HG02885 (cell line): Measurements from ENCODE around the gene GREM1.

Experiments used
- ATAC-seq: cut with Tn5 transposase; IDR thresholded peaks from one replicate; pipeline ENCODE4 v1.9.1; 2021; ENCODE audit warnings: mild to moderate bottlenecking; ENCODE audit not compliant: unreplicated experiment, poor library complexity

GREM1 gene

DNA sequence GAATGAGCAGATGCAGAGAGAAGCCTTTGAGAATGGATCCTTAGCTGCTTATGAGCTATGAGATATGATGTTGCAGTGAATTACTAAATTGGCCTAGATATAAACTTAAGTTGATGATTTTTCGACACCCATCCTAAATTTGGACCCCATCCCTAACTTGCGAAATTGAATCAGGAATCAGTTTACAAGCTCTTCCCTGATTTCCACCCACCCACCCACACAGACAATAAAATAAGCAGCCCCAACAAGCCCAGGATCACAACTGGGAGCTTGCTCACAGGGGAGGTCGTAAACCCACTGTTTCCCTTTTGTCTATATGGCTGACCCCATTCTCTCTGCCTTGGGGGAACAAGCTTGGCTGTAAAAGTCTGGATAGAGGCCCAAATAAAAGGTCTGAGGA is 57.3 kb downstream of the GREM1 start:
- ATAC-seq: no peak

DNA sequence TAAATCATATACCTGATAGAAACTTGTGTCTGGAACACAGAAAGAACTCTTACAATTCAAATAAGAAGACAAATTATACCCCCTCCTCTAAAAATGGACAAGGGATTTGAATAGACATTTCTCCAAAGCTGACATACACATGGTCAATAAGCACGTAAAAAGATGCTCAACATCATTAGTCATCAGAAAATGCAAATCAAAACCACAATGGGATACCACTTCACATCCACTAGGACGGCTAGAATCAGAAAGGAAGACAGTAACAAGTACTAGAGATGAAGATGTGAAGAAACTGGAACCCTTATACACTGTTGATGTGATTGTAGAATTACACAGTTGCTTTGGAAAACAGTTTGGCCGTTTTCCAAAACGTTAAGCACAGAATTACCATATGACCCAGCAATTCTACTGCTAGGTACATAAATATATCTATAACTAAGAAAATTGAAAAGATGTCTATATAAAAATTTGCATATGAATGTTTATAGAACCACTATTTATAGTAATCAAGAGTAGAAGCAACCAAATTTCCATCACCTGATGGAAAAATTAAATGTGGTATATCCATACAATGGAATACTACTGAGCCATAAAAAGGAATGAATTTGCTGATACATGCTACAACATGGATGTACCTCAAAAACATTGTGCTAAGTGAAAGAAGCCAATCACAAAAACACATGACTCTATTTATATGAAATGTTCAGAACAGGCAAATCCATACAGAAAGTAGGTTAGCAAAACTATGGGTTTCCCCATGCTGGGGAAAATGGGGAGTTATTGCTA is 60.8 kb downstream of the GREM1 start:
- no peak for ATAC-seq

DNA sequence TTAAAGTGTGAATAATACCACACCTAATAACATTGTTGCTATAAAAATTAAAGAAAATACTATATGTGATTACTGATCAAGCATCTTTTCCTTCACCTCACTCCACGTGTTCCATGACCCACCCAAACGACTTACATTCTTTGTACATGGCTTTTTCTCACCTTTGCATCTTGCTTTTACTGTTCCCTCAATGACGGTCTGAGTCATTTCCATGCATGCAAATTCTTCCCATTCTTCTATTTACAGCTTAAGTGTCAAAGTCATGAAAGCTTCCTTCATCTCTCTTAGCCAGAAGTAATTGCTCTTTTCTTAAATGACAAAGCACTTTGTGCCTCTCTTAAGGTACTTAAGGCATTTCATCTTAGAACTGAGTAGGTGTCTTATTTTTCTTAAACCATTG is 64.0 kb downstream of the GREM1 start:
- ATAC-seq: no peak

DNA sequence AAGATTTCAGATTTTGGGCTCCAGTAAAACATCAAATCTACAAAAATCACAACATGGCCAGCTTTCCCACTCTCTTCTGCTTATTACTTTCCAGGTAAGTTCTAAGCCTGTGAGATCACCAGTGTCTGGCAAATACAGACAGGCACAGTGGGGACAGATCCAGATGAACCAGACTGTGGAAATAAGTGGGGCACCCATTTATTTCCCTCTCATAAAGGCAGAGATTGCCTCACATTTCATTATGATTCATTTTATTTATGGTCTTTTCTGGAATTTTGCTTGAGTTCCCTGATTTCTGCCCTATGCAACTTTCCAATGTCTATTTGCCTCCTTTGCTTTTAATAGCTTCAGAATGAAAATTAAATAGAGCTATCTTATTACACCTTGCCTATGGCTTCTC is 66.8 kb downstream of the GREM1 start:
- no peak for ATAC-seq

DNA sequence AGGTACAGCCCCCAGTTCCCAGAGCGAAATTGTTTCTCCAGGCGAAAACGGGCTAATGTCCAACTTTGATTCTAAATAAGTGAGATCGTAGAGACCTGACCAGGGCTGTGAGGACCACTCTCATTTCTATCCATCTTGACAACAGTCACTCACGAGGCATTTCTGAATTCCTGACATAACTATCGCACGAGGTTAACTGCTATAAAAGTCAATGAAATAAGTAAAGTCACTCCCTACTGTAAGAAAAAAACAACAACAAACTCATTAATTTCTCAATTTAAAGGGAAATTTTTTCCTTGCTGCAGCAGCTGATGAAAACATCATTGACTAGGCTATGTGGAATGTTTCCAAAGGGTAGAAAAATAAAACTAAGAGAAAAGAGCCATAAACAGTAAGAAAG is 69.1 kb downstream of the GREM1 start:
- no peak for ATAC-seq

DNA sequence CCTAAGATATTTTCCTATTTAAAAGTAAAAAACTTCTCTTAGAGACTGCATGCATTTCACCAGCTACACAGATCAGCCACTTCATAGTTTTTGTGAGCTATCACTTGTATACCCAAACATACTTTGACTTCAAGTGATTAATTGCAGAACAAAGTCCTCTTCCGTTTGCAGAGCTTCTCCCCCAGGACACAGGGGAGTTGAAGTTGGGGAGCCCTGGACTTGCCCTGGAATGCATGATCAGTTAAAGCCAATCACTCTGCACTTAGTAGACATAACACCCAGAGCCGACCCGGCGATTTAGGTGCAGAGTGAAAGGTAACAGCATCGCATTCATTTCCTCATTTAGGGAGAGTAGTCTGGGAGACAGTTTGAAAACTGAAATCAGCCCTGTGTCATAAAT is 70.1 kb downstream of the GREM1 start:
- ATAC-seq: no peak

DNA sequence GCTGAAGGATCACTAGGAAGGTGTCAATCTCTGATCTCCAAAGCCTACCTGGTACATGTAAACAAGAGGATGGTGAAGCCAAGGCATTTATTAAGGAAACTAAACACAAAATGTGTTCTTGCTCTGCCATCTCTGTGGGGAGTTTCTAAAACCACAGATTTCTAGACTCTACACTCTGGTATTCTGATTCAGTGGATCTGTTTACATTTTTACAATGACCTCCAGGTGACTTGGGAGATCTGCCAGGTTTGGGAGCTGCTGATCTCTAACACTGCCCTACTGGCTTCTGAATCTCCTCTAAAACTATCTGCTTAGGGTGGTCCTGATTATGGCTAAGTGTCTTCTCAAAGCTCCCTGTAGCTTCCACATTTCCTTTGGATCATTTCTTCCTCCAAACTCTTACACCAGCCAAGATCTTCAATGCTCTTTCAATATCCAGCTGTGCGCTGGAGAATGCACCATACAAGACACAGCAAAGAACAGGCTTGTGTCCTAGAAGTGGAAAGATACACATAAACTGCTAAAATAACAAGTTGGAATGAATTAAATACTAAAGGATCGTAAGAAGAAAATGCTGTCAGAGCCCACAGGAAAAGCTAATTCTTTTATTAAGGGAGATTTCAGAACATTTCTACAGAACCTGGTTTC is 72.7 kb downstream of the GREM1 start:
- ATAC-seq: no peak

DNA sequence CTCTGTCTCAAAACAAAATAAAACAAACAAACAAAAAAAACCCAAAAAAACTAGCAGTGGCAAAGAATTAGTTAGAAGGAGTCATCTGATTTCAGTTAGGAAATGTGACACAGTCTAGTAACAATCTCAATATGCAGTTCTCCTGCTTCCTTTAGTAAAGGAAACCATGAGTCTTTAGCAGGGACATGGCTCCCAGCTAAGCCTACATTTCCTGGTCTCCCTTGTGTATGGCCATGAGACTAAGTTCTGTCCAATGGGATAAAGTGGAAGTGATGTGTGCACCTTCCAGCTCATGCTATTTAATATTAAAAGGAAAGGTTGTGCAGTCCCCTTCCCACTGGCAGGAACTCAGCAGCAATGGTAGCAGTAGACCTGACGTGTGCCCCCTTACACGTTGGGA is 74.6 kb downstream of the GREM1 start:
- no peak for ATAC-seq
